Lung (tissue), 12 donors: ENCODE results near the gene TDP2. TPM values are rescaled to one million over a fixed set of nuclear protein-coding genes. Genes with fewer than 3 reads are reported as not detected.

Source experiments
- ATAC-seq: fragments of 200-7000 bp; cut with Tn5 transposase; one replicate; pipeline ENCODE4 v1.9.1; 2020; ENCODE audit warnings: moderate number of reproducible peaks; ENCODE audit not compliant: insufficient read depth, low FRiP score
- DNase-seq, 3 donors: peaks; one replicate each; pipeline ENCODE4 v3.0.0-alpha.2; 2013 to 2017
- H3K27ac ChIP-seq, 2 donors: one replicate each; pipeline ENCODE4 v1.5.1; 2013; ENCODE audit warnings: mild to moderate bottlenecking in 2 of 2, moderate library complexity in 2 of 2, control low read depth in 1 of 2, inconsistent platforms in 1 of 2, low read depth in 1 of 2, low read length in 1 of 2
- H3K27me3 ChIP-seq, 3 donors: one replicate each; pipeline ENCODE4 v1.5.1; 2013; ENCODE audit warnings: low read length in 2 of 3; ENCODE audit not compliant: control insufficient read depth in 3 of 3, insufficient read depth in 3 of 3
- H3K36me3 ChIP-seq, 4 donors: one replicate each; pipeline ENCODE4 v1.5.1; 2013; ENCODE audit warnings: low read length in 4 of 4, mild to moderate bottlenecking in 1 of 4, moderate library complexity in 1 of 4; ENCODE audit not compliant: control insufficient read depth in 4 of 4, insufficient read depth in 4 of 4
- H3K4me1 ChIP-seq, 5 donors: one replicate each; pipeline ENCODE4 v1.5.1; 2013; ENCODE audit warnings: low read length in 5 of 5, mild to moderate bottlenecking in 2 of 5, moderate library complexity in 1 of 5; ENCODE audit not compliant: control insufficient read depth in 5 of 5, insufficient read depth in 5 of 5
- H3K4me3 ChIP-seq: one replicate; pipeline ENCODE4 v1.5.1; 2013; ENCODE audit warnings: mild to moderate bottlenecking, control low read depth, moderate library complexity
- H3K9ac ChIP-seq, 2 donors: one replicate each; pipeline ENCODE4 v1.5.1; 2013; ENCODE audit warnings: low read length in 2 of 2, control low read depth in 1 of 2; ENCODE audit not compliant: insufficient read depth in 1 of 2
- H3K9me3 ChIP-seq, 4 donors: one replicate each; pipeline ENCODE4 v1.5.1; 2013; ENCODE audit warnings: low read length in 3 of 4, mild to moderate bottlenecking in 1 of 4, moderate library complexity in 1 of 4; ENCODE audit not compliant: control insufficient read depth in 4 of 4, insufficient read depth in 3 of 4
- WGBS, 2 donors: extraction: QIAGEN DNeasy Blood & Tissue Kit; methylation state at CpG; one replicate each; pipeline ENCODE4 v1.1.7; 2013; 5-methylcytosine and 5-hydroxymethylcytosine counted together
- polyA plus RNA-seq, 2 donors: library from polyadenylated mRNA; stranded (reverse); fragments of 200-250 nt; gene quantifications; one replicate each; pipeline ENCODE4 v1.2.1, GENCODE V29; 2013
- total RNA-seq, 2 donors: library from RNA; depleted of rRNA in 1 of 2; stranded (reverse); fragments of >200 nt in 1 of 2; gene quantifications; one replicate each; pipeline ENCODE4 v1.2.1, GENCODE V29; 2014 to 2021
- TF ChIP-seq, protein P1 (sequence below): IDR thresholded peaks from 2 replicates; pipeline ENCODE4 v1.5.1; 2012; ENCODE audit warnings: mild to moderate bottlenecking; ENCODE audit errors: control extremely low read depth, extremely low read depth
- donor health status: control.
- donor health status: control.
- donor health status: Bipolar disorder and iron deficiency.
- donor health status: healthy.
- donor health status: DM: yes; HTN: yes; CAD: no.

Gene TDP2
- total and polyA plus RNA-seq, 4 donors = 36.8 to 56.8 (median 41.8) TPM

DNA sequence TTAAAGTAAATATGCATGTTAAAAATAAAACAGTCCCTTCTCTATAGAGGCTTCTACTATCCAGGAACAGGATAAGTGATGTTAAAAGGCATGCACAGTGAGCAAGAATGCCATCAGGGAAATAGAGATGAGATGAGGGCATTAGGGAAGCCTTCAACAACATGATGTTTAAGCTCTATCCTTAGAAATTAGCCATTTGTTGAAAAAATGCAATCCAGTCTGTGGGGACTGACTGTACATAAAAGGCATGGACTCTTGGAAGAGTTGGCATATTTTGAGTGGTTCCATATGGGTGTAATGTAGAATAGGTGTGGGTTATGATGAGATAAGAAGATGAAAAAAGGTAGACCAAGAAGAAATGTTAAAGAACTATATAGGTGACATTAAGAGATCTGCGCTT lies 26.5 kb downstream of the TDP2 start:
- TF ChIP-seq, protein P1, sequence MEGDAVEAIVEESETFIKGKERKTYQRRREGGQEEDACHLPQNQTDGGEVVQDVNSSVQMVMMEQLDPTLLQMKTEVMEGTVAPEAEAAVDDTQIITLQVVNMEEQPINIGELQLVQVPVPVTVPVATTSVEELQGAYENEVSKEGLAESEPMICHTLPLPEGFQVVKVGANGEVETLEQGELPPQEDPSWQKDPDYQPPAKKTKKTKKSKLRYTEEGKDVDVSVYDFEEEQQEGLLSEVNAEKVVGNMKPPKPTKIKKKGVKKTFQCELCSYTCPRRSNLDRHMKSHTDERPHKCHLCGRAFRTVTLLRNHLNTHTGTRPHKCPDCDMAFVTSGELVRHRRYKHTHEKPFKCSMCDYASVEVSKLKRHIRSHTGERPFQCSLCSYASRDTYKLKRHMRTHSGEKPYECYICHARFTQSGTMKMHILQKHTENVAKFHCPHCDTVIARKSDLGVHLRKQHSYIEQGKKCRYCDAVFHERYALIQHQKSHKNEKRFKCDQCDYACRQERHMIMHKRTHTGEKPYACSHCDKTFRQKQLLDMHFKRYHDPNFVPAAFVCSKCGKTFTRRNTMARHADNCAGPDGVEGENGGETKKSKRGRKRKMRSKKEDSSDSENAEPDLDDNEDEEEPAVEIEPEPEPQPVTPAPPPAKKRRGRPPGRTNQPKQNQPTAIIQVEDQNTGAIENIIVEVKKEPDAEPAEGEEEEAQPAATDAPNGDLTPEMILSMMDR = no peak
- peaks cover 0 to 14% (median 7%) of the 10 kb centered on the region in 3 donors for H3K27me3 ChIP-seq
- DNase-seq (no peak), ATAC-seq (no peak)
- H3K9ac ChIP-seq = no peak overlapping the region
- peaks cover 0 to 4% (median 0%) of the 10 kb centered on the region in 4 donors for H3K9me3 ChIP-seq
- H3K4me3 ChIP-seq = no peak overlapping the region
- no peaks in the 10 kb centered on the region for H3K4me1 ChIP-seq
- 86 to 97% methylated on average over 1 of the region's 1 CpG for WGBS, 2 donors
- H3K36me3 ChIP-seq = no peaks in the 10 kb centered on the region
- no peak overlapping the region for H3K27ac ChIP-seq

DNA sequence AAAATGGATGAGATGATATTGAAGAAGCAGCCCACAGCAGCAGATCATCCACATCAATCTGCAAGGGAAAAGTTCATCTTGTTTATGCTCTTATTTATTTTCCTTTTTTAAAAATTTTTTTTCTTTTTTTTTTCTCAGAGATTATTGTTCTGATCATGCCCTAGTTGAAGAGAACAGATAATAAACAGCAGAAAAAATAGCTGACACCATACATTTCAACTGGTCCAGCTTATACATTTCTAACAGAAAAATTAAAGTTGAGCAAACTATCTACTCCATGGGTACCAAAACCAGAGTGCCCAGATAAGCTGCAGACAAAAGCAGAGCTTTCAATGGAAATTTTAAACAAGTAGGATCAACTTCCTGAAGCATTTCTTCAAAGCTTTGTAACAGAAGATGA lies 30.0 kb downstream of the TDP2 start:
- Histone ChIP-seq H3K36me3 (no peaks in the 10 kb centered on the region), H3K4me3 (no peak overlapping the region), H3K9me3 (peaks cover 0 to 4% (median 0%) of the 10 kb centered on the region in 4 donors), H3K27me3 (no peaks in the 10 kb centered on the region), H3K4me1 (no peaks in the 10 kb centered on the region), H3K9ac (no peak overlapping the region), H3K27ac (no peak overlapping the region)
- TF ChIP-seq, protein P1 = no peak
- DNase-seq (no peak), ATAC-seq (no peak)

DNA sequence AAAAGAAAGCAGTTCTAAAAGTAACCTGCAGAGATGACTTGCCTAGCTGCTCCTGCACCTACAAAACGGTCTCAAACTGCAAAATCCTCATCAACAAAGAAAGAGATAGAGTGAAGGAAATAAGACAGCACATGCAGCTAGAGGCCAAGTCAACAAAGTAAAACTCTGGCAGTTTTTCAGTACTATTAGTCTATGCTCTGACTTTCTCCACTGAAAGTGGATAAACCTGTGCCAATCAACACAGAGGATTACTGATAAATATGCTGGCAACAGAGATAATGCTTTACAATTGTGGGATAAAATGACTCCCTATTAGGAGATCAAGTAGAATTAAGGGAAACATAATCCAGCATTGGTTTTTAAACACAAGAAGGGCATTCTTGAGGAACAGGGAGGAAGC lies 34.1 kb downstream of the TDP2 start:
- 58 to 82% methylated on average over 1 of the region's 1 CpG for WGBS, 2 donors
- DNase-seq = no peak
- Histone ChIP-seq H3K9ac (no peak overlapping the region), H3K27me3 (no peaks in the 10 kb centered on the region), H3K36me3 (no peaks in the 10 kb centered on the region), H3K9me3 (peaks cover 0 to 4% (median 0%) of the 10 kb centered on the region in 4 donors), H3K4me3 (no peak overlapping the region), H3K4me1 (peaks cover 0 to 5% (median 0%) of the 10 kb centered on the region in 5 donors), H3K27ac (no peak overlapping the region)
- TF ChIP-seq, protein P1 = no peak
- no peak for ATAC-seq

DNA sequence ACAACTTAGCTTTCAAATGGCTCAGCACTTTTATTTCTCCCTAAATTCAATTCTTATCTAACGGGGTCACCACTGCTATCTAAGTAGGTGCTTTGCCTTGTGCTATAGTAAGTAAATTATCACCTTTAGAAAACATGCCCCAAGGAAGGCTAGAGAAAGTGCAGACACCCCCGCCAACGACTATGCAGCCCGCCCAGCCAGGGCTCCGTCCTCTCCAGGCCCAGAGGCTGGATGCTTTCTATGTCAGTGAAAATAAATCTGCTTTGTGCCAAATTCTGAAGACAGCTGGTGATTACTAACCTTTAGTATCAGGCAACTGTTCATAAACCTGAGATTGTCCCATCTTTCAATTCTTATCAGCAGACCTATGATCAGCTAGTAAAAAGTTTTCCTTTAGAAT lies 35.0 kb downstream of the TDP2 start:
- Histone ChIP-seq H3K27me3 (no peaks in the 10 kb centered on the region), H3K4me1 (peaks cover 0 to 5% (median 0%) of the 10 kb centered on the region in 5 donors), H3K36me3 (no peaks in the 10 kb centered on the region), H3K9me3 (peaks cover 0 to 4% (median 0%) of the 10 kb centered on the region in 4 donors), H3K4me3 (no peak overlapping the region), H3K9ac (no peak overlapping the region), H3K27ac (no peak overlapping the region)
- TF ChIP-seq, protein P1 = no peak
- WGBS, 2 donors = 53 to 70% methylated on average over 5 of the region's 5 CpGs
- no peak for ATAC-seq
- DNase-seq = no peak
